OCI-LY3 (cell line): Measurements from ENCODE around the gene RAB5B.

Experiments
- H2AFZ ChIP-seq: fragments of 200-600, 300-600 bp; shearing (Covaris generic); 2 replicates; pipeline ENCODE4 v1.6.0; 2014; ENCODE audit warnings: antibody characterized with exemption, low read depth, low read length
- H3K27ac ChIP-seq: fragments of 200-600, 300-600 bp; sonication (generic); 2 replicates; pipeline ENCODE4 v1.5.1; 2014; ENCODE audit warnings: mild to moderate bottlenecking, low read length, moderate library complexity, mixed read lengths
- H3K27me3 ChIP-seq: fragments of 200-600, 300-600 bp; sonication (generic); 2 replicates; pipeline ENCODE4 v1.6.1; 2014; ENCODE audit warnings: low read depth, low read length, mixed read lengths
- H3K36me3 ChIP-seq: fragments of 200-600, 300-600 bp; sonication (generic); replicated peaks from 2 replicates; pipeline ENCODE3; 2014; ENCODE audit warnings: low read depth, low read length, mixed read lengths
- H3K4me1 ChIP-seq: fragments of 300-600, 200-600 bp; sonication (generic); 2 replicates; pipeline ENCODE4 v1.6.1; 2014; ENCODE audit warnings: low read length, mixed read lengths
- H3K4me2 ChIP-seq: fragments of 200-600, 300-600 bp; sonication (generic); 2 replicates; pipeline ENCODE4 v1.6.1; 2014; ENCODE audit warnings: low read length, mixed read lengths
- H3K4me3 ChIP-seq: fragments of 300-600, 200-600 bp; sonication (generic); 2 replicates; pipeline ENCODE4 v1.5.1; 2014; ENCODE audit warnings: antibody characterized with exemption, mild to moderate bottlenecking, low read length, moderate library complexity
- H3K79me2 ChIP-seq: fragments of 300-600, 200-600 bp; shearing (Covaris generic); 2 replicates; pipeline ENCODE4 v1.6.1; 2014; ENCODE audit warnings: mild to moderate bottlenecking, low read length, mixed read lengths
- H3K9ac ChIP-seq: fragments of 300-600, 200-600 bp; shearing (Covaris generic); 2 replicates; pipeline ENCODE4 v1.6.0; 2014; ENCODE audit warnings: mild to moderate bottlenecking, low read length, moderate library complexity
- H3K9me3 ChIP-seq: fragments of 200-600, 300-600 bp; shearing (Covaris generic); 2 replicates; pipeline ENCODE4 v1.6.1; 2014; ENCODE audit warnings: low read length, mixed read lengths; ENCODE audit not compliant: insufficient read depth
- H4K20me1 ChIP-seq: fragments of 200-600, 300-600 bp; sonication (generic); 2 replicates; pipeline ENCODE4 v1.6.1; 2016; ENCODE audit warnings: low read length, mixed read lengths; ENCODE audit not compliant: insufficient read depth
- EZH2phosphoT487 ChIP-seq: fragments of 200-600 bp; shearing (Covaris generic); IDR thresholded peaks from 2 replicates; pipeline ENCODE4 v1.6.1; 2018; ENCODE audit warnings: antibody characterized with exemption, mixed run types, low read depth
- TF ChIP-seq, protein P1 (sequence below): fragments of 200-600, 300-600 bp; sonication (generic); IDR thresholded peaks from 2 replicates; pipeline ENCODE4 v1.5.1; 2014; ENCODE audit warnings: antibody characterized with exemption, low read length, low read depth

The RAB5B gene

DNA sequence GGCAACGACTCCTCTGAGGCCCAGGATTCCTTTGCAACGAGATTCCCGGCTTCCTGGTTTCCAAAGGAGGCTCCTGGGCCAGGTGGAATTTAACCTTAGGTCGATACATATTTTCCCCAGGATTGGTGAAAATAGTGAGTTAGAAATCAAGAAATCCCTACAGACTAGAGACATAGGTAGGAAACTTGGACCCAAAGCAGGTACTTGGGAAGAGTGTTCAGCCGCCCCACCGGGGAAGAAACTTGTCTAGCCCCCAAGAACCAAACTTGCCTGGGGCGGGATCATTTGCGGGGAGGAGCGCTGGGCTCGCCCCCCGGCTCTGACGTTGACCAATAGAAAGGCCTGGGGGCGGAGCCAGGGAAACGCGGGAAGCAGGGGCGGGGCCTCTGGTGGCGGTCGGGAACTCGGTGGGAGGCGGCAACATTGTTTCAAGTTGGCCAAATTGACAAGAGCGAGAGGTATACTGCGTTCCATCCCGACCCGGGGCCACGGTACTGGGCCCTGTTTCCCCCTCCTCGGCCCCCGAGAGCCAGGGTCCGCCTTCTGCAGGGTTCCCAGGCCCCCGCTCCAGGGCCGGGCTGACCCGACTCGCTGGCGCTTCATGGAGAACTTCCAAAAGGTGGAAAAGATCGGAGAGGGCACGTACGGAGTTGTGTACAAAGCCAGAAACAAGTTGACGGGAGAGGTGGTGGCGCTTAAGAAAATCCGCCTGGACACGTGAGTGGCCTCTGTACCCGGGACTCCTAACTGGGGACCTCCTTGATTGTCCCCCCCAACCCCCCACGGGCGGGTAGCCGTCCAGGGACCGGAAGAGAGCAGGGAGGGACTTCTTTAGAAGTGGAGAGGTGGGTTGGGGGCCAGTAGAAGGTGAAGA is 7.2 kb upstream of the RAB5B start, which contains the start of gene CDK2:
Gene CDK2 (plus strand): TSS at position 423 of the 874 bp plus-strand sequence. CDS start 179 bp downstream, at position 602.
- peak within 1 kb of the TSS; percentile 25 for H3K27ac ChIP-seq
- peaks cover 25% of the 10 kb centered on the region for H3K4me1 ChIP-seq
- no peaks in the 10 kb centered on the region for H3K9me3 ChIP-seq
- H2AFZ ChIP-seq: peak within 1 kb of the TSS; percentile 94
- peak within 1 kb of the TSS; percentile 96 for H3K9ac ChIP-seq
- no peak for TF ChIP-seq EZH2phosphoT487
- TF ChIP-seq, protein P1, sequence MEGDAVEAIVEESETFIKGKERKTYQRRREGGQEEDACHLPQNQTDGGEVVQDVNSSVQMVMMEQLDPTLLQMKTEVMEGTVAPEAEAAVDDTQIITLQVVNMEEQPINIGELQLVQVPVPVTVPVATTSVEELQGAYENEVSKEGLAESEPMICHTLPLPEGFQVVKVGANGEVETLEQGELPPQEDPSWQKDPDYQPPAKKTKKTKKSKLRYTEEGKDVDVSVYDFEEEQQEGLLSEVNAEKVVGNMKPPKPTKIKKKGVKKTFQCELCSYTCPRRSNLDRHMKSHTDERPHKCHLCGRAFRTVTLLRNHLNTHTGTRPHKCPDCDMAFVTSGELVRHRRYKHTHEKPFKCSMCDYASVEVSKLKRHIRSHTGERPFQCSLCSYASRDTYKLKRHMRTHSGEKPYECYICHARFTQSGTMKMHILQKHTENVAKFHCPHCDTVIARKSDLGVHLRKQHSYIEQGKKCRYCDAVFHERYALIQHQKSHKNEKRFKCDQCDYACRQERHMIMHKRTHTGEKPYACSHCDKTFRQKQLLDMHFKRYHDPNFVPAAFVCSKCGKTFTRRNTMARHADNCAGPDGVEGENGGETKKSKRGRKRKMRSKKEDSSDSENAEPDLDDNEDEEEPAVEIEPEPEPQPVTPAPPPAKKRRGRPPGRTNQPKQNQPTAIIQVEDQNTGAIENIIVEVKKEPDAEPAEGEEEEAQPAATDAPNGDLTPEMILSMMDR: no peak
- H4K20me1 ChIP-seq: no peaks in the 10 kb centered on the region
- H3K4me3 ChIP-seq: peak within 1 kb of the TSS; percentile 96
- peaks cover 13% of the 10 kb centered on the region for H3K79me2 ChIP-seq
- H3K36me3 ChIP-seq: peaks cover 21% of the 10 kb centered on the region
- peak within 1 kb of the TSS; percentile 93 for H3K4me2 ChIP-seq
- H3K27me3 ChIP-seq: no peaks in the 10 kb centered on the region

DNA sequence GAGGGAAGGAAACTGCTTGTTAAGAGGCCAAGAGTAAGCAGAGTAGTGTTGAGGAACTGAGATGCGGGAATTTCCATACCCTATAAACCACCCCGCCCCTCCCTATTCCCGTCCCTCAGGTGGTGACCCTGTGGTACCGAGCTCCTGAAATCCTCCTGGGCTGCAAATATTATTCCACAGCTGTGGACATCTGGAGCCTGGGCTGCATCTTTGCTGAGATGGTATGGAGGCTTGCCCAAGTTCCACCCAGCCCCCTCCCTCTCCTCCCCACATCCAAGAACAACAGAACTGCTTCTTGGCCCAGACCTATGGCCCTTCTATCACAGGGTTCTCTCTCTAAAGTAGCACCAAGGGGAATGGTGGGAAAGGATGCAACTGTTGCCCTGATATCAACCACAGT is 4.5 kb upstream of the RAB5B start:
- no peak overlapping the region for H3K27ac ChIP-seq
- no peak overlapping the region for H3K4me2 ChIP-seq
- no peaks in the 10 kb centered on the region for H4K20me1 ChIP-seq
- TF ChIP-seq EZH2phosphoT487: no peak
- TF ChIP-seq, protein P1: no peak
- no peak overlapping the region for H3K4me3 ChIP-seq
- no peaks in the 10 kb centered on the region for H3K9me3 ChIP-seq
- H3K4me1 ChIP-seq: peaks cover 34% of the 10 kb centered on the region
- H3K79me2 ChIP-seq: peaks cover 17% of the 10 kb centered on the region
- no peak overlapping the region for H2AFZ ChIP-seq
- H3K36me3 ChIP-seq: peaks cover 21% of the 10 kb centered on the region
- no peak overlapping the region for H3K9ac ChIP-seq
- no peaks in the 10 kb centered on the region for H3K27me3 ChIP-seq

DNA sequence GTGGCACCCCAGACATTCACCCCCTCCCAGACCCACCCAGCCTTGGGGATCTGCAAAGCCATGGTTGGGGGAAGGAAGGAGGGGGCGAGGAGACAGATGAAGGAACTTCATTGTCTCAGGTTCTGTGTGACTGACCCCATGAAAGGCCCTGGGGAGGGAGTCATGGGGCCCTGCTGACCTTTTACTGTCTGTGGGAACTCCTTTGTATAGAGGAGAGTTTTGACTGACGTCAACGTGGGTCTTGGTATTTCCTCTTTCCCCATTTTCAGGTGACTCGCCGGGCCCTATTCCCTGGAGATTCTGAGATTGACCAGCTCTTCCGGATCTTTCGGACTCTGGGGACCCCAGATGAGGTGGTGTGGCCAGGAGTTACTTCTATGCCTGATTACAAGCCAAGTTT is 3.1 kb upstream of the RAB5B start:
- H3K4me1 ChIP-seq: peaks cover 39% of the 10 kb centered on the region
- no peaks in the 10 kb centered on the region for H3K27me3 ChIP-seq
- H3K4me2 ChIP-seq: no peak overlapping the region
- no peak overlapping the region for H3K27ac ChIP-seq
- H3K36me3 ChIP-seq: peaks cover 21% of the 10 kb centered on the region
- H3K9ac ChIP-seq: no peak overlapping the region
- H3K79me2 ChIP-seq: peaks cover 31% of the 10 kb centered on the region
- H4K20me1 ChIP-seq: no peaks in the 10 kb centered on the region
- H3K4me3 ChIP-seq: no peak overlapping the region
- no peaks in the 10 kb centered on the region for H3K9me3 ChIP-seq
- H2AFZ ChIP-seq: no peak overlapping the region
- TF ChIP-seq, protein P1: no peak
- TF ChIP-seq EZH2phosphoT487: no peak

DNA sequence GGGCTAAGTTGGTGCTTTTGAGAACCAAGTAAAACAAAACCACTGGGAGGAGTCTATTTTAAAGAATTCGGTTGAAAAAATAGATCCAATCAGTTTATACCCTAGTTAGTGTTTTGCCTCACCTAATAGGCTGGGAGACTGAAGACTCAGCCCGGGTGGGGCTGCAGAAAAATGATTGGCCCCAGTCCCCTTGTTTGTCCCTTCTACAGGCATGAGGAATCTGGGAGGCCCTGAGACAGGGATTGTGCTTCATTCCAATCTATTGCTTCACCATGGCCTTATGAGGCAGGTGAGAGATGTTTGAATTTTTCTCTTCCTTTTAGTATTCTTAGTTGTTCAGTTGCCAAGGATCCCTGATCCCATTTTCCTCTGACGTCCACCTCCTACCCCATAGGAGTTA is 1.8 kb upstream of the RAB5B start:
- no peaks in the 10 kb centered on the region for H3K27me3 ChIP-seq
- TF ChIP-seq, protein P1: no peak
- no peak for TF ChIP-seq EZH2phosphoT487
- H3K9ac ChIP-seq: no peak overlapping the region
- H3K4me1 ChIP-seq: peaks cover 34% of the 10 kb centered on the region
- H3K27ac ChIP-seq: no peak overlapping the region
- H2AFZ ChIP-seq: no peak overlapping the region
- H4K20me1 ChIP-seq: no peaks in the 10 kb centered on the region
- H3K36me3 ChIP-seq: peaks cover 24% of the 10 kb centered on the region
- peaks cover 31% of the 10 kb centered on the region for H3K79me2 ChIP-seq
- H3K4me3 ChIP-seq: no peak overlapping the region
- H3K9me3 ChIP-seq: no peaks in the 10 kb centered on the region
- H3K4me2 ChIP-seq: no peak overlapping the region
